Astrocyte of the spinal cord (primary cell): ENCODE data around the gene RHOXF2B.
"Not testable (repeated sequence)": the region's sequence is repeated elsewhere in the genome, so short reads cannot be mapped to it uniquely, and the experiment has no call there.

ENCODE experiments used
- DNase-seq: peaks from one replicate; pipeline ENCODE4 v3.0.0; 2011; ENCODE audit warnings: low read depth, low spot score
- H3K4me3 ChIP-seq: 2 replicates; pipeline ENCODE4 v1.5.1; 2011; ENCODE audit warnings: low read depth, mild to moderate bottlenecking, low read length, moderate library complexity
- CTCF ChIP-seq: IDR thresholded peaks from 2 replicates; pipeline ENCODE4 v1.5.1; 2012; ENCODE audit warnings: low read depth, mild to moderate bottlenecking, low read length, inconsistent platforms
- in situ Hi-C: cut with HindIII; loops from 2 replicates; pipeline ENCODE4 v1.10.0; 2017; ENCODE audit warnings: low sequenced_read_pairs

The RHOXF2B gene

GRCh38 chrX:120077590-120077989 lies at the start of gene RHOXF2B:
TSS of gene RHOXF2B (minus strand) at chrX:120077690. CDS start at chrX:120077552, 138 bp downstream.
- H3K4me3 ChIP-seq, DNase-seq, in situ Hi-C loops: not testable (repeated sequence)

- in situ Hi-C loops, result no loop called here
- DNase-seq, result no peak
- H3K4me3 ChIP-seq, result no peak overlapping the region
- TF ChIP-seq CTCF, result no peak
These were observed 48.0 kb upstream of the RHOXF2B start for GRCh38 chrX:120125444-120125843.

- no peak for TF ChIP-seq CTCF
- no peak for DNase-seq
- in situ Hi-C loops, result no loop called here
- no peak overlapping the region for H3K4me3 ChIP-seq
These were observed 42.7 kb upstream of the RHOXF2B start for GRCh38 chrX:120120223-120120622.

- no peak for DNase-seq
- H3K4me3 ChIP-seq, result no peak within 1 kb of the TSS
- in situ Hi-C loops, result no loop called here
- TF ChIP-seq CTCF, result no peak
These were observed 38.0 kb upstream of the RHOXF2B start, which contains the start of gene RHOXF1 for GRCh38 chrX:120115438-120115963. TSS of gene RHOXF1 (minus strand) at chrX:120115913. CDS start at chrX:120115862, 51 bp downstream.

- H3K4me3 ChIP-seq, result no peak overlapping the region
- no peak for TF ChIP-seq CTCF
- DNase-seq, result no peak
- in situ Hi-C loops, result no loop called here
These were observed 34.1 kb upstream of the RHOXF2B start for GRCh38 chrX:120111611-120112010.

- TF ChIP-seq CTCF, result no peak
- H3K4me3 ChIP-seq, result no peak overlapping the region
- no peak for DNase-seq
- in situ Hi-C loops, result no loop called here
These were observed 31.9 kb upstream of the RHOXF2B start for GRCh38 chrX:120109378-120109777.

- H3K4me3 ChIP-seq, DNase-seq, in situ Hi-C loops: not testable (repeated sequence)
These were observed 27.2 kb upstream of the RHOXF2B start for GRCh38 chrX:120104707-120105106.

- in situ Hi-C loops, DNase-seq, H3K4me3 ChIP-seq: not testable (repeated sequence)
These were observed 23.6 kb upstream of the RHOXF2B start for GRCh38 chrX:120101057-120101456.
